ENCODE measurements around the gene MACROD2.
A peak's percentile ranks its signal among the peaks of the same experiment; 100 is the strongest.

Gene MACROD2

GRCh38 chr20:14470977-14471661 lies 475.8 kb downstream of the MACROD2 start:
- DNase-seq (ENCODE audit: low read depth): no peak

DNA sequence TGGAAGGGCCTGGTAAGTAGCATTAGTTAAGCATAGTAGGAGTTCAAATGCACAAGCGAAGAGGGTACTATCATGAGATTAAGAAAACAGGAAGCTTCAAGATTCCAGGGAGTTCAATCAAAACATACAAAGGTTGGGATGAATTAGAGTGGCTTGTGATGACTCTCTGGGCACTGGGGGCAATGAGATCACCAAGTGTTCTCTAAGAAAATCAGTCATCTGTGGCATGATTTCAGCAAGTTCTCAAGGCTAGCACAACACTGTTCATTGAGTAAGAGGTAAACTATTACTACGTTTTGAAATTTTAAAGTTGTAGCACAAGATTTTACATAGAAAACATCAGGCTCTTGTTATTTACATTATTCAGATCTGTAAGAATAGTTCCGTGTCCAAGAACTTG lies 481.8 kb downstream of the MACROD2 start:
- DNase-seq (ENCODE audit: low read depth): peak; percentile 24

GRCh38 chr20:14478126-14478525 lies 482.8 kb downstream of the MACROD2 start:
- DNase-seq (ENCODE audit: low read depth): no peak

GRCh38 chr20:14481863-14482262 lies 486.5 kb downstream of the MACROD2 start:
- DNase-seq (ENCODE audit: low read depth): peak; percentile 42

DNA sequence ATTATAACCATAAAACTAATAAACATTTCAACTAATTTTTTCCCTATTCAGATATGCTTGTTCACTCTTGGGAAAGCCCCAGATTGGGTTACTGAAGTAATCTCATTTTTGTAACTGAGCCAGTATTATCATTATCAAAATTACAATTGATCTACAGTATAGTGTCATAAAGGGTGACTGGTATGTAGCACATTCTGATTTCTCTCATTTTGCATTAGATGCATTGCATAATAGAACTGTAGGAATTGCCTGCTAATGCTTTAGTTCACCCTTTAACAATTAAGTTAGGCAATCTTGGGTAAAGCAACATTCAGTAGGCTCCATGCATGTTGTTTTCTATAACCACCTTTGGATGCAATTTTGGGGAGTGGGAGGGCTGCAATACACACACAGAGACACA lies 492.9 kb downstream of the MACROD2 start:
- DNase-seq (ENCODE audit: low read depth): no peak

GRCh38 chr20:14488756-14489479 lies 493.6 kb downstream of the MACROD2 start:
- DNase-seq (ENCODE audit: low read depth): no peak

- DNase-seq (ENCODE audit: low read depth): no peak
Measured at GRCh38 chr20:14489544-14489943, 494.2 kb downstream of the MACROD2 start.

DNA sequence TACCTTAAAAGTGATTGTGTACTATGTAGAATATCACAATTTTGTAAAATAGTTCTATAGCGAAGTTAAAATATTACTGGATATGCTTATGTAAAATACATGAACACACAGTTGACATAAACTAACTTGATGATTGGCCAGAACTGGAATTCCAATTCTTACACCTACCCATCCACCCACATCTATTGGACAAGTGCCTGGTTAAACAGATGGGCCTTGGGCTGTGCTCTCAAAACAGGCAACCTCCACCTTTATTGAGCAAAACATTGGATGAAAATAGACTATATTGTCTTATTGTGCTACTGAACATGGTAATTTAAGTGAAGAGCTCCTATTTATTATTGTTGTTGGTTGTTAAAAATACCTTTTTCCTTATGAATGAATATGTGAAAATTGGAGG lies 496.1 kb downstream of the MACROD2 start:
- DNase-seq (ENCODE audit: low read depth): no peak

- no peak for DNase-seq (ENCODE audit: low read depth)
Measured at GRCh38 chr20:14493408-14493807, 498.1 kb downstream of the MACROD2 start.

GRCh38 chr20:14494355-14494754 lies 499.0 kb downstream of the MACROD2 start:
- no peak for DNase-seq (ENCODE audit: low read depth)

DNA sequence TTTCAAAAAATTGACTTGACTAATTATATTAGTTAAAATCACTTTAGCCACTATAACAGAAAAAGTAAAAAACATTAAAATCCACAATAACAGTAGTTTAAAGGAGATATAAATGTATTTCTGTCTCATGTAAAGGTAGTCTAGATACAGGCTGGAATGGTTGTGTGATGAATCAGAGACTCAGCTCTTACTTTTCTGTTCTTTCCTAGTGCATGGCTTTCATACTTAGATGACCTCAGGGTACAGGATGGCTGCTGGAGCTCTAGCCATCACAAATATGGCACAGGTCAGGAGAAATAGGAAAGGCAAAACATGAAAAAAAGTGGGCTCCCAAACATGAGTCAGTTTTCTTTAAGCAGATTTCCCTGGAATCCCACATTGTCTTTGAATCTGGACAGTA lies 499.8 kb downstream of the MACROD2 start:
- no peak for DNase-seq (ENCODE audit: low read depth)

GRCh38 chr20:14497004-14497403 lies 501.7 kb downstream of the MACROD2 start:
- no peak for DNase-seq (ENCODE audit: low read depth)

GRCh38 chr20:14498772-14499171 lies 503.5 kb downstream of the MACROD2 start:
- DNase-seq (ENCODE audit: low read depth): no peak

GRCh38 chr20:14505476-14505875 lies 510.2 kb downstream of the MACROD2 start:
- no peak for DNase-seq (ENCODE audit: low read depth)

- no peak for DNase-seq (ENCODE audit: low read depth)
Measured at GRCh38 chr20:14507711-14508110, 512.4 kb downstream of the MACROD2 start.

DNA sequence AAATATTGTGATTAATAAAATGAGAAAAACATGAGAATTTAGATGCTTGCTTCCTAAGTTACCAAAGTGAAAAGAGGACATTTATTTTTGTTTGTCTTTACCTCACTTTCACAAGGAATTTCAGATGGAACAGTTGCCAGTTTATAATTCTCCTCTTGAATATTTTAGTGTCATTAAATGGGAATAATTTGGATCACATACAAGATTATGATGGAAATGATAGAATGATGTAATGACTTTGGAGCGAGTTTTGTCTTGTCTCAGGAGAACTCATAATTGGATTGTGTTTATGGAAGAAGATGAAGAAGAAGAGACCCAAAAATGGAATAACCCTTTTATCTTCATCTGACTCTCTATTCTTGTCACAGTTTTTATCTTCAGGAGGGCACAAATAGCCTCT lies 515.0 kb downstream of the MACROD2 start:
- no peak for DNase-seq (ENCODE audit: low read depth)

DNA sequence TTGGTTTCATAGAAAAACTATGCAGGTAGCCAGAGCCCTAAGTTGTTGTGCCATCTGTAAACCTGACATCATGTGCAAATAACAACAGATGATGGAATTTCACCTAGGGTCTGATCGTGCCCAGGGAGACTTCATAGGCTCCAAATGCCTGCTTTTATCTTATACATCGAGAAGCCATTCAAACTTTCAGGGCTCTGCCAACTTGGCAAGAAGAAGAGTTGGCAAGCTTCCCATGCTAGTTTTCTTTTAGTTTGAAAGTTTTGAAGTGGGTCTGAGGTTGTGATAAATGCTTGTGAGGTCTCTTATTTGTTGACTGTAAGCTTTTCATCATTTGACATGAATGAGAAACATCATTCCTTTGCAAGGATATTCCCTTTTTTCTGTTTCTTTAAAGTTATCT lies 517.5 kb downstream of the MACROD2 start:
- DNase-seq (ENCODE audit: low read depth): no peak

DNA sequence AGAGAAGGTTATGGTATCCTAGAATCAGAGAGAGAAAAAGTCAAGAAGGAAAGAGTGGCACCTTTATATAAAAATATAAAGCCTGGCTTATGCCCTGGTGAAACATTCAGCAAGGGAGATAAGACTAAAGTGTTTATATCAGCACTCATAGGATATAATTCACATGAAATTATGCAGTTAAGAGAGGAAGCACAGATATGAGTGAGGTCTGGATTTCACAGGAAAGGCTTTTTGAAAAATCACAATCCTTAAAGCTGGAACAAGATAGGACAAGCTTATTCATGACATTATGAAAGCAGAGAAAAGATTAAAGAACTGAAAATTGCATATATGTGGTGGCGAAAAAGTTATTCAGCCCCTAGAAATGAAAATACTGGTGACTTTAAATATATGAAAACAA lies 523.3 kb downstream of the MACROD2 start:
- DNase-seq (ENCODE audit: low read depth): no peak

GRCh38 chr20:14521016-14521415 lies 525.7 kb downstream of the MACROD2 start:
- DNase-seq (ENCODE audit: low read depth): no peak

DNA sequence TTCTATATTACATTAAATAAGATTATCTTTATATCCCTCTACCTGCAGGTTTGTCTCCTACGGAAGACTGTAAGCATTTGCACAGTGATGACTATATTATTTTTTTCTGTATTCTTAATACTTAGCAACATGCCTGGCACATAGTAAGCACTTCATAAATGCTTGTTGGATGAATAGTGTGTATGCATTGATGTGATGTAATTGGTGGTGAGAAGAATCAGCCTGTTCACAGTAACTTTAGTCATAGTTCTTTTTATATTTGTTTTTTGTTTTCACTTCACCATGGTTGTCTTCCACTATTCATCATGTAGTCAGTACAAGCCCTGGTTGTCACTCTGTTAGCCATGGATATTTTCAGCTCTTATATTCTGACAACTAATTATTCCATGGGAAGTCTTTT lies 526.1 kb downstream of the MACROD2 start:
- no peak for DNase-seq (ENCODE audit: low read depth)

- DNase-seq (ENCODE audit: low read depth): no peak
Measured at GRCh38 chr20:14522595-14522994, 527.3 kb downstream of the MACROD2 start.

GRCh38 chr20:14523090-14523489 lies 527.8 kb downstream of the MACROD2 start:
- no peak for DNase-seq (ENCODE audit: low read depth)

- no peak for DNase-seq (ENCODE audit: low read depth)
Measured at GRCh38 chr20:14525426-14525825, 530.1 kb downstream of the MACROD2 start.

- DNase-seq (ENCODE audit: low read depth): no peak
Measured at GRCh38 chr20:14526891-14527290, 531.6 kb downstream of the MACROD2 start.

All from GM04504 (cell line).